ENCODE measurements around the gene OR13C5. TPM values are rescaled to one million over a fixed set of nuclear protein-coding genes. Genes with fewer than 3 reads are reported as not detected.

Gene OR13C5
- total and polyA plus RNA-seq, 2 experiments from 2014 or later, result 0.18 to 0.93 TPM

GRCh38 chr9:104586496-104587180, 12.6 kb downstream of the OR13C5 start:
- no peaks in the 10 kb centered on the region for H3K27me3 ChIP-seq
- peak in 1 of 2 donors; percentile 16 for DNase-seq (ENCODE audit: low read depth in 1 of 2, low spot score in 1 of 2)
- H3K36me3 ChIP-seq, result no peaks in the 10 kb centered on the region
- no peak overlapping the region for H3K4me3 ChIP-seq
- H3K27ac ChIP-seq, result no peak overlapping the region
- H3K4me1 ChIP-seq (ENCODE audit: low read depth), result no peaks in the 10 kb centered on the region
- H3K9me3 ChIP-seq (ENCODE audit: low read depth), result no peaks in the 10 kb centered on the region
- TF ChIP-seq CTCF (IDR thresholded peaks at IDR 0.05; ENCODE audit: low read depth, low read length), result no peak

- H3K36me3 ChIP-seq, result no peaks in the 10 kb centered on the region
- DNase-seq (ENCODE audit: low read depth in 1 of 2, low spot score in 1 of 2), result no peak
- no peaks in the 10 kb centered on the region for H3K27me3 ChIP-seq
- no peaks in the 10 kb centered on the region for H3K4me1 ChIP-seq (ENCODE audit: low read depth)
- H3K27ac ChIP-seq, result no peak overlapping the region
- H3K9me3 ChIP-seq (ENCODE audit: low read depth), result no peaks in the 10 kb centered on the region
- no peak overlapping the region for H3K4me3 ChIP-seq
- TF ChIP-seq CTCF (IDR thresholded peaks at IDR 0.05; ENCODE audit: low read depth, low read length), result no peak
These were observed 18.7 kb downstream of the OR13C5 start for GRCh38 chr9:104580562-104580961.

- no peak for DNase-seq (ENCODE audit: low read depth in 1 of 2, low spot score in 1 of 2)
- no peaks in the 10 kb centered on the region for H3K4me1 ChIP-seq (ENCODE audit: low read depth)
- no peak for TF ChIP-seq CTCF (IDR thresholded peaks at IDR 0.05; ENCODE audit: low read depth, low read length)
- H3K9me3 ChIP-seq (ENCODE audit: low read depth), result no peaks in the 10 kb centered on the region
- no peaks in the 10 kb centered on the region for H3K27me3 ChIP-seq
- no peak overlapping the region for H3K4me3 ChIP-seq
- no peaks in the 10 kb centered on the region for H3K36me3 ChIP-seq
- H3K27ac ChIP-seq, result no peak overlapping the region
These were observed 21.9 kb downstream of the OR13C5 start for GRCh38 chr9:104577263-104577662.

- no peak for DNase-seq (ENCODE audit: low read depth in 1 of 2, low spot score in 1 of 2)
- no peaks in the 10 kb centered on the region for H3K36me3 ChIP-seq
- no peaks in the 10 kb centered on the region for H3K9me3 ChIP-seq (ENCODE audit: low read depth)
- H3K4me1 ChIP-seq (ENCODE audit: low read depth), result no peaks in the 10 kb centered on the region
- H3K27ac ChIP-seq, result no peak overlapping the region
- TF ChIP-seq CTCF (IDR thresholded peaks at IDR 0.05; ENCODE audit: low read depth, low read length), result no peak
- H3K4me3 ChIP-seq, result no peak overlapping the region
- H3K27me3 ChIP-seq, result no peaks in the 10 kb centered on the region
These were observed 23.8 kb downstream of the OR13C5 start for GRCh38 chr9:104575456-104575855.

GRCh38 chr9:104572612-104573011, 26.6 kb downstream of the OR13C5 start:
- no peaks in the 10 kb centered on the region for H3K9me3 ChIP-seq (ENCODE audit: low read depth)
- no peak for TF ChIP-seq CTCF (IDR thresholded peaks at IDR 0.05; ENCODE audit: low read depth, low read length)
- no peak overlapping the region for H3K27ac ChIP-seq
- no peaks in the 10 kb centered on the region for H3K36me3 ChIP-seq
- no peaks in the 10 kb centered on the region for H3K4me1 ChIP-seq (ENCODE audit: low read depth)
- no peaks in the 10 kb centered on the region for H3K27me3 ChIP-seq
- no peak overlapping the region for H3K4me3 ChIP-seq
- no peak for DNase-seq (ENCODE audit: low read depth in 1 of 2, low spot score in 1 of 2)

Data from cardiac muscle cell (in vitro differentiated cells and primary cell).